Liver (tissue), 9 donors: ENCODE results near the gene ABCC1. TPM values are rescaled to one million over a fixed set of nuclear protein-coding genes. Genes with fewer than 3 reads are reported as not detected.

ENCODE experiments used
- DNase-seq: peaks from one replicate; pipeline ENCODE4 v3.0.0-alpha.2; 2017; ENCODE audit warnings: low spot score
- H3K27ac ChIP-seq, 2 donors: one replicate each; pipeline ENCODE4 v1.7.0; 2013; ENCODE audit warnings: inconsistent platforms in 2 of 2, low read length in 2 of 2, control low read depth in 1 of 2, low read depth in 1 of 2, mild to moderate bottlenecking in 1 of 2
- H3K27me3 ChIP-seq, 4 donors: one replicate each; pipeline versions ENCODE4 v1.6.1 to v1.7.0; 2013; ENCODE audit warnings: low read length in 3 of 4, inconsistent platforms in 1 of 4, mild to moderate bottlenecking in 1 of 4, moderate library complexity in 1 of 4; ENCODE audit not compliant: control insufficient read depth in 4 of 4, insufficient read depth in 4 of 4
- H3K36me3 ChIP-seq, 4 donors: one replicate each; pipeline versions ENCODE4 v1.6.1 to v1.7.0; 2013; ENCODE audit warnings: low read length in 3 of 4, mild to moderate bottlenecking in 3 of 4, low read depth in 1 of 4, moderate library complexity in 1 of 4; ENCODE audit not compliant: control insufficient read depth in 4 of 4, insufficient read depth in 3 of 4
- H3K4me1 ChIP-seq, 4 donors: one replicate each; pipeline versions ENCODE4 v1.6.1 to v1.7.0; 2013; ENCODE audit warnings: low read length in 3 of 4, mild to moderate bottlenecking in 3 of 4, moderate library complexity in 1 of 4; ENCODE audit not compliant: control insufficient read depth in 4 of 4, insufficient read depth in 4 of 4
- H3K4me3 ChIP-seq, 3 donors: one replicate each; pipeline versions ENCODE4 v1.6.1 to v1.7.0; 2013; ENCODE audit warnings: low read length in 3 of 3, control low read depth in 1 of 3, low read depth in 1 of 3, mild to moderate bottlenecking in 1 of 3
- H3K9ac ChIP-seq, 2 donors: one replicate each; pipeline ENCODE4 v1.7.0; 2013; ENCODE audit warnings: low read length in 2 of 2, mild to moderate bottlenecking in 2 of 2, moderate library complexity in 2 of 2, control low read depth in 1 of 2, low read depth in 1 of 2
- H3K9me3 ChIP-seq, 4 donors: one replicate each; pipeline versions ENCODE4 v1.6.1 to v1.7.0; 2013; ENCODE audit warnings: low read length in 3 of 4; ENCODE audit not compliant: control insufficient read depth in 4 of 4
- EGR1 ChIP-seq, 2 donors: IDR thresholded peaks; 2 replicates each; pipeline ENCODE4 v1.6.1; 2016 to 2018; ENCODE audit warnings: antibody characterized with exemption in 2 of 2, low read depth in 2 of 2
- FOXA1 ChIP-seq: IDR thresholded peaks from 2 replicates; pipeline ENCODE4 v1.6.1; 2016; ENCODE audit warnings: antibody characterized with exemption
- FOXA2 ChIP-seq: IDR thresholded peaks from 2 replicates; pipeline ENCODE4 v1.6.1; 2016; ENCODE audit warnings: antibody characterized with exemption
- GABPA ChIP-seq, 2 donors: IDR thresholded peaks in 1 of 2; conservative IDR thresholded peaks in 1 of 2; 2 replicates each; pipeline ENCODE4 v1.6.1; 2016; ENCODE audit warnings: antibody characterized with exemption in 2 of 2, mild to moderate bottlenecking in 1 of 2, moderate library complexity in 1 of 2
- HNF4A ChIP-seq, 2 donors: conservative IDR thresholded peaks; 2 replicates each; pipeline ENCODE4 v1.6.1; 2016; ENCODE audit warnings: antibody characterized with exemption in 2 of 2, mild to moderate bottlenecking in 2 of 2
- HNF4G ChIP-seq: IDR thresholded peaks from 2 replicates; pipeline ENCODE4 v1.6.1; 2016; ENCODE audit warnings: antibody characterized with exemption
- JUND ChIP-seq, 2 donors: IDR thresholded peaks; 2 replicates each; pipeline ENCODE4 v1.6.1; 2016; ENCODE audit warnings: antibody characterized with exemption in 2 of 2
- NR2F2 ChIP-seq: IDR thresholded peaks from 2 replicates; pipeline ENCODE4 v1.6.1; 2016; ENCODE audit warnings: antibody characterized with exemption
- RAD21 ChIP-seq, 2 donors: IDR thresholded peaks; 2 replicates each; pipeline ENCODE4 v1.6.1; 2016; ENCODE audit warnings: antibody characterized with exemption in 2 of 2, mild to moderate bottlenecking in 2 of 2
- RXRA ChIP-seq, 2 donors: IDR thresholded peaks; 2 replicates each; pipeline ENCODE4 v1.6.1; 2017 to 2018; ENCODE audit warnings: antibody characterized with exemption in 2 of 2, mild to moderate bottlenecking in 1 of 2
- SP1 ChIP-seq: IDR thresholded peaks from 2 replicates; pipeline ENCODE4 v1.6.1; 2018; ENCODE audit warnings: antibody characterized with exemption, mild to moderate bottlenecking
- TAF1 ChIP-seq: conservative IDR thresholded peaks from 2 replicates; pipeline ENCODE4 v1.6.1; 2016; ENCODE audit warnings: antibody characterized with exemption, mild to moderate bottlenecking
- YY1 ChIP-seq: IDR thresholded peaks from 2 replicates; pipeline ENCODE4 v1.6.1; 2016; ENCODE audit warnings: antibody characterized with exemption, mild to moderate bottlenecking
- WGBS: extraction: QIAGEN DNeasy Blood & Tissue Kit; methylation state at CpG from one replicate; pipeline ENCODE4 v1.1.7; 2013; 5-methylcytosine and 5-hydroxymethylcytosine counted together
- polyA plus RNA-seq, 2 donors: library from polyadenylated mRNA; stranded (reverse) in 1 of 2; unstranded in 1 of 2; fragments of 200-250 nt in 1 of 2; fragments of >200 nt in 1 of 2; fragmentation: Nextera tagmentation in 1 of 2; extraction: Ambion mirVana in 1 of 2; gene quantifications; one replicate each; pipeline versions ENCODE4 v1.2.1 to v1.2.3, GENCODE V29; 2013 to 2015
- total RNA-seq, 2 donors: library from RNA; depleted of rRNA; stranded (reverse); fragments of >200 nt; gene quantifications; one replicate each; pipeline ENCODE4 v1.2.3, GENCODE V29; 2014
- TF ChIP-seq, protein P1 (sequence below): IDR thresholded peaks from 2 replicates; pipeline ENCODE4 v1.6.1; 2016; ENCODE audit warnings: antibody characterized with exemption
- TF ChIP-seq, protein P2 (sequence below): IDR thresholded peaks from 2 replicates; pipeline ENCODE4 v1.6.1; 2016; ENCODE audit warnings: antibody characterized with exemption, mild to moderate bottlenecking
- TF ChIP-seq, protein P3 (sequence below): IDR thresholded peaks from 2 replicates; pipeline ENCODE4 v1.6.1; 2016; ENCODE audit warnings: antibody characterized with exemption
- TF ChIP-seq, protein P4 (sequence below): fragments of 150-350 bp; IDR thresholded peaks from 2 replicates; pipeline ENCODE4 v1.5.1; 2017; ENCODE audit warnings: improper control_type of control experiment, low read depth, low read length; ENCODE audit not compliant: missing input control
- TF ChIP-seq, protein P5 (sequence below): IDR thresholded peaks from 2 replicates; pipeline ENCODE4 v1.6.1; 2016; ENCODE audit warnings: antibody characterized with exemption
- donor health status: healthy.
- donor health status: healthy.
- donor health status: healthy.
- donor health status: healthy.
- donor health status: healthy.

Gene ABCC1
- total and polyA plus RNA-seq, 4 donors: 0.85 to 7.7 (median 4.2) TPM

DNA sequence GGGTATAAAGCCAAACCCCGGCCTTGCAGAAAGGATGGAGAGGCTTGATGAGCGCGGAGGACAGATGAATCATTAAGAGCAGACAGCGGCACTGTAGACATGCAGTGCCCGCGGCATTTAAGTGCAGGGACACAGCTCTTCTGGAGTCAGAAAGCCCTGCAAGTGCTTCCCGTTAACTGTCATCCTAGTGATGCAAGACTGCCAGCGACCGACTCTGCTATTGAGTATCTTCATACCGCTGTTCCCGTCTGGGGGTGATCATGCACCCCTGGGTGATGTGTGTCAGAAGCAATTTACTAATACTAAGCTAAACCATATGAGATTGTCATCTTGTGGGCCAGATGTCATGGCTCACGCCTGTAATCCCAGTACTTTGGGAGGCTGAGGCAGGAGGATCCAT, 172.8 kb downstream of the ABCC1 start:
- WGBS: 94% methylated on average over 12 of the region's 12 CpGs
- H3K4me3 ChIP-seq: no peak overlapping the region
- no peak overlapping the region for H3K27ac ChIP-seq
- TF ChIP-seq HNF4G (no peak), TAF1 (no peak)
- no peak for DNase-seq
- peaks cover 0 to 2% (median 0%) of the 10 kb centered on the region in 4 donors for H3K36me3 ChIP-seq
- no peak overlapping the region for H3K9ac ChIP-seq
- no peaks in the 10 kb centered on the region for H3K4me1 ChIP-seq
- H3K9me3 ChIP-seq: peaks cover 0 to 3% (median 1%) of the 10 kb centered on the region in 4 donors
- H3K27me3 ChIP-seq: no peaks in the 10 kb centered on the region

DNA sequence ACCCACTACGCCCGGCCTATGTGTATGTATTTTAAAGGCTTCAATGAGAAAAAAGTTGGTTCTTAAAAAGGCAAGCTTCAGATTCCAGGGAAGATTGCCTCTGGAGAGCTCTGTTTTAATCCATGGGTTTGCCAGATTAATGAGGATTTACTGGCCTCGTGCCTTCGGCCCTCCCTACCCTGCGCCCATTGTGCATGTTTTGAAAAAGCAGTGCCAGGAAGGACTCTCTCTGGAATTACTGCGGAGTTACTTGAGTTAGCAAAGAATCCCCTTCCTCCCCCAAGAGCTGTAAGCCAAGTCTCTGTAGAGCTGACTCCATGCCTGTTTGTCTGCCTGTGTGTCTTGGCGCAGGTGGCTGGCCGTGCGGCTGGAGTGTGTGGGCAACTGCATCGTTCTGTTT, 175.0 kb downstream of the ABCC1 start:
- no peak for DNase-seq
- H3K9ac ChIP-seq: no peak overlapping the region
- H3K9me3 ChIP-seq: peaks cover 0 to 3% (median 1%) of the 10 kb centered on the region in 4 donors
- no peak overlapping the region for H3K4me3 ChIP-seq
- 95% methylated on average over 10 of the region's 10 CpGs for WGBS
- TF ChIP-seq NR2F2 (no peak), FOXA2 (no peak), JUND (IDR thresholded peaks at IDR 0.05) (no peak), RAD21 (IDR thresholded peaks at IDR 0.05) (no peak), GABPA (IDR thresholded peaks at IDR 0.05 in 1 of 2, conservative IDR thresholded peaks at IDR 0.05 in 1 of 2) (no peak), SP1 (no peak), HNF4G (no peak), EGR1 (IDR thresholded peaks at IDR 0.05; ENCODE audit: low read depth in 2 of 2) (no peak), FOXA1 (no peak), RXRA (IDR thresholded peaks at IDR 0.05) (no peak), TAF1 (no peak), HNF4A (conservative IDR thresholded peaks at IDR 0.05) (no peak), YY1 (no peak)
- TF ChIP-seq, protein P1, sequence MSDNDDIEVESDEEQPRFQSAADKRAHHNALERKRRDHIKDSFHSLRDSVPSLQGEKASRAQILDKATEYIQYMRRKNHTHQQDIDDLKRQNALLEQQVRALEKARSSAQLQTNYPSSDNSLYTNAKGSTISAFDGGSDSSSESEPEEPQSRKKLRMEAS: no peak
- TF ChIP-seq, protein P2, sequence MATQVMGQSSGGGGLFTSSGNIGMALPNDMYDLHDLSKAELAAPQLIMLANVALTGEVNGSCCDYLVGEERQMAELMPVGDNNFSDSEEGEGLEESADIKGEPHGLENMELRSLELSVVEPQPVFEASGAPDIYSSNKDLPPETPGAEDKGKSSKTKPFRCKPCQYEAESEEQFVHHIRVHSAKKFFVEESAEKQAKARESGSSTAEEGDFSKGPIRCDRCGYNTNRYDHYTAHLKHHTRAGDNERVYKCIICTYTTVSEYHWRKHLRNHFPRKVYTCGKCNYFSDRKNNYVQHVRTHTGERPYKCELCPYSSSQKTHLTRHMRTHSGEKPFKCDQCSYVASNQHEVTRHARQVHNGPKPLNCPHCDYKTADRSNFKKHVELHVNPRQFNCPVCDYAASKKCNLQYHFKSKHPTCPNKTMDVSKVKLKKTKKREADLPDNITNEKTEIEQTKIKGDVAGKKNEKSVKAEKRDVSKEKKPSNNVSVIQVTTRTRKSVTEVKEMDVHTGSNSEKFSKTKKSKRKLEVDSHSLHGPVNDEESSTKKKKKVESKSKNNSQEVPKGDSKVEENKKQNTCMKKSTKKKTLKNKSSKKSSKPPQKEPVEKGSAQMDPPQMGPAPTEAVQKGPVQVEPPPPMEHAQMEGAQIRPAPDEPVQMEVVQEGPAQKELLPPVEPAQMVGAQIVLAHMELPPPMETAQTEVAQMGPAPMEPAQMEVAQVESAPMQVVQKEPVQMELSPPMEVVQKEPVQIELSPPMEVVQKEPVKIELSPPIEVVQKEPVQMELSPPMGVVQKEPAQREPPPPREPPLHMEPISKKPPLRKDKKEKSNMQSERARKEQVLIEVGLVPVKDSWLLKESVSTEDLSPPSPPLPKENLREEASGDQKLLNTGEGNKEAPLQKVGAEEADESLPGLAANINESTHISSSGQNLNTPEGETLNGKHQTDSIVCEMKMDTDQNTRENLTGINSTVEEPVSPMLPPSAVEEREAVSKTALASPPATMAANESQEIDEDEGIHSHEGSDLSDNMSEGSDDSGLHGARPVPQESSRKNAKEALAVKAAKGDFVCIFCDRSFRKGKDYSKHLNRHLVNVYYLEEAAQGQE: no peak
- TF ChIP-seq, protein P3, sequence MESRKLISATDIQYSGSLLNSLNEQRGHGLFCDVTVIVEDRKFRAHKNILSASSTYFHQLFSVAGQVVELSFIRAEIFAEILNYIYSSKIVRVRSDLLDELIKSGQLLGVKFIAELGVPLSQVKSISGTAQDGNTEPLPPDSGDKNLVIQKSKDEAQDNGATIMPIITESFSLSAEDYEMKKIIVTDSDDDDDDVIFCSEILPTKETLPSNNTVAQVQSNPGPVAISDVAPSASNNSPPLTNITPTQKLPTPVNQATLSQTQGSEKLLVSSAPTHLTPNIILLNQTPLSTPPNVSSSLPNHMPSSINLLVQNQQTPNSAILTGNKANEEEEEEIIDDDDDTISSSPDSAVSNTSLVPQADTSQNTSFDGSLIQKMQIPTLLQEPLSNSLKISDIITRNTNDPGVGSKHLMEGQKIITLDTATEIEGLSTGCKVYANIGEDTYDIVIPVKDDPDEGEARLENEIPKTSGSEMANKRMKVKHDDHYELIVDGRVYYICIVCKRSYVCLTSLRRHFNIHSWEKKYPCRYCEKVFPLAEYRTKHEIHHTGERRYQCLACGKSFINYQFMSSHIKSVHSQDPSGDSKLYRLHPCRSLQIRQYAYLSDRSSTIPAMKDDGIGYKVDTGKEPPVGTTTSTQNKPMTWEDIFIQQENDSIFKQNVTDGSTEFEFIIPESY: no peak
- TF ChIP-seq, protein P4, sequence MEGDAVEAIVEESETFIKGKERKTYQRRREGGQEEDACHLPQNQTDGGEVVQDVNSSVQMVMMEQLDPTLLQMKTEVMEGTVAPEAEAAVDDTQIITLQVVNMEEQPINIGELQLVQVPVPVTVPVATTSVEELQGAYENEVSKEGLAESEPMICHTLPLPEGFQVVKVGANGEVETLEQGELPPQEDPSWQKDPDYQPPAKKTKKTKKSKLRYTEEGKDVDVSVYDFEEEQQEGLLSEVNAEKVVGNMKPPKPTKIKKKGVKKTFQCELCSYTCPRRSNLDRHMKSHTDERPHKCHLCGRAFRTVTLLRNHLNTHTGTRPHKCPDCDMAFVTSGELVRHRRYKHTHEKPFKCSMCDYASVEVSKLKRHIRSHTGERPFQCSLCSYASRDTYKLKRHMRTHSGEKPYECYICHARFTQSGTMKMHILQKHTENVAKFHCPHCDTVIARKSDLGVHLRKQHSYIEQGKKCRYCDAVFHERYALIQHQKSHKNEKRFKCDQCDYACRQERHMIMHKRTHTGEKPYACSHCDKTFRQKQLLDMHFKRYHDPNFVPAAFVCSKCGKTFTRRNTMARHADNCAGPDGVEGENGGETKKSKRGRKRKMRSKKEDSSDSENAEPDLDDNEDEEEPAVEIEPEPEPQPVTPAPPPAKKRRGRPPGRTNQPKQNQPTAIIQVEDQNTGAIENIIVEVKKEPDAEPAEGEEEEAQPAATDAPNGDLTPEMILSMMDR: no peak
- TF ChIP-seq, protein P5, sequence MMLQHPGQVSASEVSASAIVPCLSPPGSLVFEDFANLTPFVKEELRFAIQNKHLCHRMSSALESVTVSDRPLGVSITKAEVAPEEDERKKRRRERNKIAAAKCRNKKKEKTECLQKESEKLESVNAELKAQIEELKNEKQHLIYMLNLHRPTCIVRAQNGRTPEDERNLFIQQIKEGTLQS: no peak
- H3K4me1 ChIP-seq: no peaks in the 10 kb centered on the region
- peaks cover 0 to 2% (median 0%) of the 10 kb centered on the region in 4 donors for H3K36me3 ChIP-seq
- H3K27me3 ChIP-seq: no peaks in the 10 kb centered on the region
- H3K27ac ChIP-seq: no peak overlapping the region
